Nephron (organoid): Measurements from ENCODE around the gene BCAS3.
A peak's percentile ranks its signal among the peaks of the same experiment; 100 is the strongest.

Experiments used
- H3K27ac Mint-ChIP-seq, 3 experiments: 2 replicates each; pipeline ENCODE4 v1.8.0; 2020; ENCODE audit warnings: mixed read lengths in 3 of 3, mild to moderate bottlenecking in 2 of 3, moderate library complexity in 1 of 3
- H3K27me3 Mint-ChIP-seq: 2 replicates; pipeline ENCODE4 v1.8.0; 2021; ENCODE audit warnings: low read depth, mild to moderate bottlenecking, moderate library complexity, mixed read lengths
- H3K36me3 Mint-ChIP-seq: 2 replicates; pipeline ENCODE4 v1.8.0; 2020; ENCODE audit warnings: low read depth, mixed read lengths
- H3K4me1 Mint-ChIP-seq: 2 replicates; pipeline ENCODE4 v1.8.0; 2020; ENCODE audit warnings: mixed read lengths
- H3K4me3 Mint-ChIP-seq, 3 experiments: 2 replicates each; pipeline ENCODE4 v1.8.0; 2020; ENCODE audit warnings: mild to moderate bottlenecking in 3 of 3, mixed read lengths in 3 of 3, moderate library complexity in 2 of 3
- H3K9me3 Mint-ChIP-seq: 2 replicates; pipeline ENCODE4 v1.8.0; 2020; ENCODE audit warnings: mixed read lengths
- CTCF ChIP-seq, 3 experiments: fragments of 200-600 bp; sonication (generic); IDR thresholded peaks; one replicate each; pipeline ENCODE4 v1.5.0; 2021; ENCODE audit warnings: antibody characterized with exemption in 3 of 3; ENCODE audit not compliant: unreplicated experiment in 3 of 3

The BCAS3 gene

GRCh38 chr17:61225178-61225882 lies 547.7 kb downstream of the BCAS3 start:
- no peaks in the 10 kb centered on the region for H3K9me3 Mint-ChIP-seq

GRCh38 chr17:61227866-61228265 lies 550.2 kb downstream of the BCAS3 start:
- Mint-ChIP-seq H3K4me1 (peaks cover 37% of the 10 kb centered on the region), H3K27me3 (no peaks in the 10 kb centered on the region), H3K4me3 (no peak overlapping the region), H3K9me3 (no peaks in the 10 kb centered on the region), H3K36me3 (peaks cover 4% of the 10 kb centered on the region), H3K27ac (peak overlapping the region; percentile 43 to 79 (median 68))
- TF ChIP-seq CTCF (IDR thresholded peaks at IDR 0.05; ENCODE audit: unreplicated experiment in 3 of 3), result no peak

More at GRCh38 chr17:61225178-61225882, 547.7 kb downstream of the BCAS3 start:
- Mint-ChIP-seq H3K27ac (peak overlapping the region; percentile 14 to 30 (median 16)), H3K4me3 (no peak overlapping the region), H3K36me3 (peaks cover 2% of the 10 kb centered on the region), H3K4me1 (peaks cover 36% of the 10 kb centered on the region), H3K27me3 (no peaks in the 10 kb centered on the region)
- TF ChIP-seq CTCF (IDR thresholded peaks at IDR 0.05; ENCODE audit: unreplicated experiment in 3 of 3), result no peak

GRCh38 chr17:61230461-61230860 lies 552.8 kb downstream of the BCAS3 start:
- Mint-ChIP-seq H3K27ac (peak overlapping the region in 2 of 3 experiments; percentile 3 to 53), H3K36me3 (peaks cover 4% of the 10 kb centered on the region), H3K9me3 (no peaks in the 10 kb centered on the region), H3K4me3 (no peak overlapping the region), H3K27me3 (no peaks in the 10 kb centered on the region), H3K4me1 (peaks cover 49% of the 10 kb centered on the region)
- TF ChIP-seq CTCF (IDR thresholded peaks at IDR 0.05; ENCODE audit: unreplicated experiment in 3 of 3), result no peak

- no peak overlapping the region for H3K4me3 Mint-ChIP-seq
- H3K9me3 Mint-ChIP-seq, result no peaks in the 10 kb centered on the region
- peaks cover 52% of the 10 kb centered on the region for H3K4me1 Mint-ChIP-seq
- H3K27ac Mint-ChIP-seq, result peak overlapping the region in 2 of 3 experiments; percentile 3 to 29
- H3K27me3 Mint-ChIP-seq, result no peaks in the 10 kb centered on the region
- H3K36me3 Mint-ChIP-seq, result peaks cover 4% of the 10 kb centered on the region
- no peak for TF ChIP-seq CTCF (IDR thresholded peaks at IDR 0.05; ENCODE audit: unreplicated experiment in 3 of 3)
These were observed 553.5 kb downstream of the BCAS3 start for GRCh38 chr17:61230972-61231820.

- Mint-ChIP-seq H3K27me3 (no peaks in the 10 kb centered on the region), H3K9me3 (no peaks in the 10 kb centered on the region), H3K36me3 (peaks cover 4% of the 10 kb centered on the region), H3K4me3 (no peak overlapping the region), H3K4me1 (peaks cover 50% of the 10 kb centered on the region), H3K27ac (peak overlapping the region; percentile 40 to 65 (median 52))
- no peak for TF ChIP-seq CTCF (IDR thresholded peaks at IDR 0.05; ENCODE audit: unreplicated experiment in 3 of 3)
These were observed 555.2 kb downstream of the BCAS3 start for GRCh38 chr17:61232871-61233270.
